ENCODE data around the gene TBC1D3G.
"Not testable (repeated sequence)": the region's sequence is repeated elsewhere in the genome, so short reads cannot be mapped to it uniquely, and the experiment has no call there.

TBC1D3G gene

GRCh38 chr17:36323584-36323983 lies at the start of gene TBC1D3G:
TBC1D3G (plus strand) TSS chr17:36323884; CDS start chr17:36325412, 1,528 bp downstream.
- not testable (repeated sequence) for DNase-seq (ENCODE audit: low read depth in 1 of 2, low spot score in 1 of 2)

GRCh38 chr17:36283256-36283655 lies 40.4 kb upstream of the TBC1D3G start:
- DNase-seq (ENCODE audit: low read depth in 1 of 2, low spot score in 1 of 2) = not testable (repeated sequence)

- not testable (repeated sequence) for DNase-seq (ENCODE audit: low read depth in 1 of 2, low spot score in 1 of 2)
Measured at GRCh38 chr17:36284219-36284618, 39.5 kb upstream of the TBC1D3G start.

- DNase-seq (ENCODE audit: low read depth in 1 of 2, low spot score in 1 of 2) = not testable (repeated sequence)
Measured at GRCh38 chr17:36289965-36290612, 33.6 kb upstream of the TBC1D3G start.

- DNase-seq (ENCODE audit: low read depth in 1 of 2, low spot score in 1 of 2) = not testable (repeated sequence)
Measured at GRCh38 chr17:36295161-36295560, 28.5 kb upstream of the TBC1D3G start.

- not testable (repeated sequence) for DNase-seq (ENCODE audit: low read depth in 1 of 2, low spot score in 1 of 2)
Measured at GRCh38 chr17:36315736-36316135, 7.9 kb upstream of the TBC1D3G start.

GRCh38 chr17:36362496-36362895 lies 38.8 kb downstream of the TBC1D3G start:
- DNase-seq (ENCODE audit: low read depth in 1 of 2, low spot score in 1 of 2) = not testable (repeated sequence)

- not testable (repeated sequence) for DNase-seq (ENCODE audit: low read depth in 1 of 2, low spot score in 1 of 2)
Measured at GRCh38 chr17:36375938-36376337, 52.3 kb downstream of the TBC1D3G start.

Measured in activated T-helper 1 cell treated with anti-CD3 and anti-CD28 coated beads, Interleukin-2, amount 50 U/mL, for 16 hours (primary cell).